LNCaP clone FGC (cell line): ENCODE data around the gene ATP5F1E.

Source experiments
- DNase-seq: peaks from one replicate; pipeline ENCODE4 v3.0.0-alpha.2; 2011; ENCODE audit warnings: low read depth
- H3K4me3 ChIP-seq: 2 replicates; pipeline ENCODE4 v1.5.1; 2011; ENCODE audit warnings: mild to moderate bottlenecking, low read depth, low read length, control low read depth
- CTCF ChIP-seq: IDR thresholded peaks from 2 replicates; pipeline ENCODE4 v1.5.1; 2012; ENCODE audit warnings: mild to moderate bottlenecking; ENCODE audit not compliant: control insufficient read depth, insufficient read depth; ENCODE audit errors: extremely low read depth

ATP5F1E gene

GRCh38 chr20:59071216-59071615 is 39.1 kb upstream of the ATP5F1E start:
- no peak for DNase-seq
- no peak for TF ChIP-seq CTCF
- H3K4me3 ChIP-seq: no peak overlapping the region

GRCh38 chr20:59069026-59069425 is 36.9 kb upstream of the ATP5F1E start:
- no peak for DNase-seq
- TF ChIP-seq CTCF: no peak
- H3K4me3 ChIP-seq: no peak overlapping the region

- TF ChIP-seq CTCF: no peak
- no peak overlapping the region for H3K4me3 ChIP-seq
Observed at GRCh38 chr20:59068534-59068933, 36.4 kb upstream of the ATP5F1E start.

GRCh38 chr20:59064214-59064722 is 32.1 kb upstream of the ATP5F1E start:
- no peak for TF ChIP-seq CTCF
- no peak for DNase-seq
- no peak overlapping the region for H3K4me3 ChIP-seq

More at GRCh38 chr20:59068534-59068933, 36.4 kb upstream of the ATP5F1E start:
- no peak for DNase-seq

- no peak for DNase-seq
- H3K4me3 ChIP-seq: no peak overlapping the region
- TF ChIP-seq CTCF: no peak
Observed at GRCh38 chr20:59063358-59064213, 31.5 kb upstream of the ATP5F1E start.

GRCh38 chr20:59062081-59062480 is 29.9 kb upstream of the ATP5F1E start:
- no peak for TF ChIP-seq CTCF
- no peak for DNase-seq
- no peak overlapping the region for H3K4me3 ChIP-seq

- TF ChIP-seq CTCF: peak; percentile 50
- no peak overlapping the region for H3K4me3 ChIP-seq
- DNase-seq: no peak
Observed at GRCh38 chr20:59055302-59055701, 23.2 kb upstream of the ATP5F1E start.
